ENCODE measurements around the gene PDS5A. TPM values are rescaled to one million over a fixed set of nuclear protein-coding genes. Genes with fewer than 3 reads are reported as not detected.

Gene PDS5A
- total and polyA plus RNA-seq, 2 donors (not counting 3 experiments of a cell fraction or from before 2014, with no cell fraction given), result 17.5 to 80.8 TPM

- Histone ChIP-seq H3K27ac (ENCODE audit: insufficient read depth, low read depth, low read length) (no peak overlapping the region), H4K20me1 (replicated peaks; ENCODE audit: control insufficient read depth, extremely low read depth, insufficient read depth, low read length) (no peaks in the 10 kb centered on the region), H3K36me3 (ENCODE audit: control insufficient read depth in 2 of 2, extremely low read depth in 1 of 2, insufficient read depth in 2 of 2, low read length in 2 of 2) (peaks cover 11 to 16% of the 10 kb centered on the region in 2 experiments), H3K4me1 (ENCODE audit: control insufficient read depth, extremely low read depth, insufficient read depth, low read length) (no peaks in the 10 kb centered on the region), H3K9ac (replicated peaks; ENCODE audit: extremely low read depth, insufficient read depth, low read length) (no peak overlapping the region), H3K9me1 (replicated peaks; ENCODE audit: control insufficient read depth, extremely low read depth, insufficient read depth, low read length) (no peaks in the 10 kb centered on the region), H3K79me2 (ENCODE audit: control insufficient read depth, insufficient read depth, low read length) (no peaks in the 10 kb centered on the region), H3K4me2 (ENCODE audit: insufficient read depth, low read length) (no peak overlapping the region), H3K4me3 (replicated peaks in 1 of 3; ENCODE audit: insufficient read depth in 1 of 3, low read depth in 1 of 3, low read length in 3 of 3) (no peak overlapping the region), H3K27me3 (ENCODE audit: control insufficient read depth in 2 of 2, insufficient read depth in 2 of 2, low read length in 2 of 2) (no peaks in the 10 kb centered on the region), H3K9me3 (replicated peaks; ENCODE audit: control insufficient read depth, insufficient read depth, low read length) (no peaks in the 10 kb centered on the region), H2AFZ (ENCODE audit: low read depth, low read length) (no peak overlapping the region)
- no peak for TF ChIP-seq JUN (IDR thresholded peaks at IDR 0.05; ENCODE audit: borderline replicate concordance, insufficient read depth, insufficient read length, low read depth)
- no peak for TF ChIP-seq GATA2 (IDR thresholded peaks at IDR 0.05; ENCODE audit: insufficient read depth, insufficient read length, low read depth, low read length)
- TF ChIP-seq MAX (IDR thresholded peaks at IDR 0.05; ENCODE audit: insufficient read depth, insufficient read length), result no peak
- TF ChIP-seq, protein P1, sequence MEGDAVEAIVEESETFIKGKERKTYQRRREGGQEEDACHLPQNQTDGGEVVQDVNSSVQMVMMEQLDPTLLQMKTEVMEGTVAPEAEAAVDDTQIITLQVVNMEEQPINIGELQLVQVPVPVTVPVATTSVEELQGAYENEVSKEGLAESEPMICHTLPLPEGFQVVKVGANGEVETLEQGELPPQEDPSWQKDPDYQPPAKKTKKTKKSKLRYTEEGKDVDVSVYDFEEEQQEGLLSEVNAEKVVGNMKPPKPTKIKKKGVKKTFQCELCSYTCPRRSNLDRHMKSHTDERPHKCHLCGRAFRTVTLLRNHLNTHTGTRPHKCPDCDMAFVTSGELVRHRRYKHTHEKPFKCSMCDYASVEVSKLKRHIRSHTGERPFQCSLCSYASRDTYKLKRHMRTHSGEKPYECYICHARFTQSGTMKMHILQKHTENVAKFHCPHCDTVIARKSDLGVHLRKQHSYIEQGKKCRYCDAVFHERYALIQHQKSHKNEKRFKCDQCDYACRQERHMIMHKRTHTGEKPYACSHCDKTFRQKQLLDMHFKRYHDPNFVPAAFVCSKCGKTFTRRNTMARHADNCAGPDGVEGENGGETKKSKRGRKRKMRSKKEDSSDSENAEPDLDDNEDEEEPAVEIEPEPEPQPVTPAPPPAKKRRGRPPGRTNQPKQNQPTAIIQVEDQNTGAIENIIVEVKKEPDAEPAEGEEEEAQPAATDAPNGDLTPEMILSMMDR (IDR thresholded peaks at IDR 0.05; ENCODE audit: extremely low read depth in 1 of 2, insufficient read depth in 1 of 2, low read depth in 1 of 2, low read length in 2 of 2), result no peak
- TF ChIP-seq FOS (IDR thresholded peaks at IDR 0.05; ENCODE audit: borderline replicate concordance, insufficient read depth, low read length), result no peak
- TF ChIP-seq POLR2A (IDR thresholded peaks at IDR 0.05; ENCODE audit: low read depth, low read length), result no peak
- TF ChIP-seq POLR2AphosphoS5 (IDR thresholded peaks at IDR 0.05; ENCODE audit: insufficient read depth, low read depth, low read length), result no peak
- no peak for TF ChIP-seq EZH2 (IDR thresholded peaks at IDR 0.05; ENCODE audit: borderline replicate concordance, low read depth, low read length, severe bottlenecking)
- TF ChIP-seq MYC (IDR thresholded peaks at IDR 0.05; ENCODE audit: low read depth, low read length), result no peak
- DNase-seq (ENCODE audit: low read depth, low spot score) (no peak), FAIRE-seq (no peak)
- POLR2A ChIA-PET, result no interaction called here
- dilution Hi-C loops (cut with MboI; ENCODE audit: extremely low pct_ligation_motif_present, low sequenced_read_pairs), result no loop called here
- CTCF ChIA-PET, result no interaction called here
- intact Hi-C loops (cut with micrococcal nuclease), result no loop called here
- no TSS peak for BruUV-seq (replicated peaks)
Measured at GRCh38 chr4:39893693-39894072, 84.0 kb downstream of the PDS5A start.
